GM19035 (cell line): ENCODE measurements around the gene TBC1D22B.

Experiments used
- ATAC-seq: cut with Tn5 transposase; IDR thresholded peaks from one replicate; pipeline ENCODE4 v1.9.1; 2021; ENCODE audit not compliant: unreplicated experiment

The TBC1D22B gene

DNA sequence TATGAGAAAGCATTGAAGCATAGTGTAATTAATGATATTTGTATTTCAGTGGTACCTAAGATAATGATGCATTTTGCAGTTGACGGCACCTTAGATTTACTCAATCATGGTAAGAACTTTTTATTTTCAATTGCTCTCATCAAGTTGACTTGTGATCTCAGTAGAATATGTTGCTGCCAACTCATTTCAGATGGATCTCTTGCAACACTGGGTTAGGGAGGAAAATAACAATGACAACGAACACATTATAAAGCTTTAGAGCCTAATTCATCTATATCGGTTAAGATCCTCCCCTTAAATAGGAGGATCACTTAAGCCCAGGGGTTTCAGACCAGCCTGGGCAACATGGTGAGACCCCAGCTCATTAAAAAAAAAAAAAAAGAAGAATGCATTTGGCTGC lies 18.0 kb upstream of the TBC1D22B start:
- ATAC-seq: no peak

DNA sequence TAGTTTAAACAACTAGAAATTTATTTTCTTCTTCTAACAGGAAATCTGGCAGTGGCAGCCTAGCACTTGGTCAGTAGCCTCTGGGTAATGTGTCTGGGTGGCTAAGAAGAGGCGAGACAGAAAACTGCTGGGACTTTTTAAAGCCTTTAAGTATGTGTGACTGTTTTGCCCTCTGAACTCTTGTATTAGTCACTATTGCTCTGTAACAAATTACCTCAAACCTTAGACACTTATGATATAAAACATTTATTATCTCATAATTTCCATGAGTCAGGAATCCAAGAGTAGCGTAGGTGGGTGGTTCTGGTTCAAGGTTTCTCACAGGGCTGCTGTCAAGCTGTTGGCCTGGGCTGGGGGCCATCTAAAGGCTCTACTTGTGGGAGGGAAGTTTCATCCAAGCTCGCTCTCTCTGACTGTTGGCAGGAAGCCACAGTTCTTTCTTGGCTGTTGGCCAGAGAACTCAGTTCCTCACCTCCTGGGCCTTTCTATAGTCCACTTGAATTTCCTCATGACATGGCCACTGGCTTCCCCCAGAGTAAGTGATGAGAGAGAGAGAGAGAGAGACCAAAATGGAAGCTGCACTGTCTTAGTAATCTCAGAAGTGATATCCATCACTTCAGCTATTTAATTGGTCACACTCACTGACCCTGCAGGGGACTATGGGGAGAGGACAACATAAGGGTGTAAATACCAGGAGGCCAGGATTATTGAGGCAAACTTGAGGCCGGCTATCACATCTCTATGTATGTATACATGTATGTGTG lies 17.4 kb upstream of the TBC1D22B start:
- ATAC-seq: no peak

- ATAC-seq: no peak
Measured at GRCh38 chr6:37241131-37241530, 16.4 kb upstream of the TBC1D22B start.

DNA sequence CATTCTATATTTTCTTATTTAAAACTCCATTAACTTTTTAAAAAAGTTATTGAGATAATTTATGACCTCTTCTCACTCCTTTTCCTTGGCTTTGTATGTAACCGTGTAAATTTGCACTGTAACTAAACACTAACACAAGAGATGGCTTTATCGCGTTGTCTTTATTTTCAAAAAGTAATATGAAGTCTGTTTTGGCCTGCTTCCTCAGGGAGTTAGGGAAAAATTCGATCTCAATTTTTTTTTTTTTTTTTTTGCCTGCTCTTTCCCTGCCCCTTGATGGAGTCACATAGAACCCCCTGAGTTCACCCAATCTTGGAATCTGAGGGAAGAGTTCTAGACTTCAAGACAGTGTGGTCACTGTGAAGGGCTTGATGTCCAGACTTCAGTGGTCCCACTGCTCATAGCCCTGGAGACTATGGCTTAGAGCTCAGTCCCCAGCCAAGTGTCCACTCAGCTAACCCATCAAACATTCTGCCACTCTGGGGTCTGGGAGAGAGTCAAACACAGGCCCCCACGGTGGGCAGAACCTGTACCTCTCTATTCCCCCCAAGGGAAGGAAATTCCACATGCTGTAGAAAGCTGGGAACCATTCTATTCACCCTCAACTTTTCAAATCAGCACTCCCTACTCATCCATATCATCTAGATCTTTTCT lies 15.7 kb upstream of the TBC1D22B start:
- ATAC-seq: no peak

DNA sequence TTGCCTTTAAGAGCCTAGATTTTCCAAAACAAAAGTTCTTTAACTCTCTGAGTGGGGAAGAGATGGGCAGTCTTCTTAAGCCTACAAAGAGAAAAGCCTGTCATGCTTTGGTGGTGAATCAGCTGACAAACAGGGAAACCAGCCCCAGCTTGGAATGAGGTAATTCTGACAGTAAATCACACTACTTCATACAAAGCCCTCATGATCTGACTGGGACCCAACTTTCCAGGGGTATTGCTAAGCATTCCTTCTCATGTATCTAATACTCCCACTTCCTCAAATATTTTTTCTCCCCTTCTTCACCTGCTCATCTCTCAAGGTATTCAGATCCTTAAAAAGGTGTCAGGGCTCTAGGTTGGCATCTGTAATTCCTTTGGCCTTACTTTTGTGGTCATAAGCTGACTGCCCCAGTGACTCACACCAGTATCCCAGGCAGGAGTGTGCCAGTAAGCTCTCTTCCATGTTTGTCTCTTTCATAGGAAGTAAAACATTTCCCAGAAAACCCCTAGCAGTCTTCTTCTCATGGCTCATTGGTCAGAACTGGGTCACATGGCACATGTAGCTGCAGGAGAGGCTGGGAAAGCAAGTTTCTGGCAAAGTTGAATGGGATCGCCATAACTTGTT lies 15.0 kb upstream of the TBC1D22B start:
- ATAC-seq: no peak

DNA sequence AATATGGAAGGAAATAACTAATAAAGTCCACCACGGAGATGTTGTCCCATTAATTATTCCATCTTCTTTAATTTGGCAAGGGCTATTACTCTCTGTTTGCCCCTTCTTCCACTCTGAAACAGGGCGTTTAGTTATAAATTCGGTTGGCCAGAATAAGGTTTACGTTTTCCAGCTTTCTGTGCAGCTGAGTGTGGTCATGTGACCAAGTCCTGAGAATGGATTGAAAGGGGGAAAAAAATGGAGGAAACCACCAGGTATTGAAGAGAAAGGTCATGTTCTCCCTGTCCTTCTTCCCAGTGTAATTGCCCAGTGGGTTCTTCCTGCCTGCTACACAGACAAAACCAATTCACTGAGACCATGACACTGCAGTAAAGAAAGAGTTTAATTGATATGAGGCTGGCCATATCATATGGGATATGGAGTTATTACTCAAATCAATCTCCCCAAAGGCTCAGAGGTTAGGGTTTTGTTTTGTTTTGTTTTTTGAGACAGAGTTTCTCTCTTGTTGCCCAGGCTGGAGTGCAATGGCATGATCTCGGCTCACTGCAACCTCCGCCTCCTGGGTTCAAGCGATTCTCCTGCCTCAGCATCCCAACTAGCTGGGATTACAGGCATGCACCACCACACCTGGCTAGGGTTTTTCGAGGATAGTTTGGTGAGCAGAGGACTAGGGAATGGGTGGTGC lies 14.3 kb upstream of the TBC1D22B start:
- ATAC-seq: no peak

- no peak for ATAC-seq
Measured at GRCh38 chr6:37243816-37244370, 13.7 kb upstream of the TBC1D22B start.

DNA sequence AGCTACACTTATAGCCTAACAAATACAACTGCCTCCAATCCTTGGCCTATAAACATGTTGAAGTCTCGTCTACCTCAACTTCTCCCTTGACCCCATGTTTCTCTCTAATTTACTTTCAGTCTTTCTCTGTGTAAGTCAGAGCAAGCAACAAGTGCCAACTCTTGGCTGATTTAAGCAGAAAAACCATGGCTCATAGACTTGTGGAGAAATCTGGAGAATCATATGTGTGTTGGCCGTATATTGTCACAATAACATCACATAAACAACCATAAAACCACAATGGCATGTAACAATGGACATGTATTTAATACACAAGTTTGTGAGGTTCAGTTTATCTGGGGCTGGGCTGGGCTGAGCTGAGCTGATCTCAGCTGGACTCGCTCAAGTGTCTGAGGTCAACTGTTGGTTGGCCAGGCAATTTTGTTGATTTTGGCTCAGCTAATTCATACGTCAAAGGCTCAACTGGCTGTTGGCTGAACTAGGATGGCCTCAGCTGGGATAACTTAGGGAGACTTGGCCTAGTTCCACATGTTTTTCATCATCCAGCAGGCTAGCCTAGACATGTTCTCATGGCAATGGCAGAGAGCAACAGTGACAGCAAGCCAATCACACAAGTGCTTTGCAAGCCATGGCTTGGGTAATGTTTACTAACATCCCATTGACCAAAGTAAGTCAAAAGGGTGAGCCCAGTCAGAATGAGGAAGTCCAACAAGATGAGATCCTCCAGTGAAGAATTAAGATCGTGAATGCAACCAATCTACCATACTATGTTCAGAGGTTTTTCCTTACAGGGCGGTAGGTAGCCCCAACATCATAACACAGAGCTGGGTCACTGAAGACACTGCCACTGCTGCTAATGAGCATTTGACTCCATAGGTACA lies 12.9 kb upstream of the TBC1D22B start:
- ATAC-seq: no peak

DNA sequence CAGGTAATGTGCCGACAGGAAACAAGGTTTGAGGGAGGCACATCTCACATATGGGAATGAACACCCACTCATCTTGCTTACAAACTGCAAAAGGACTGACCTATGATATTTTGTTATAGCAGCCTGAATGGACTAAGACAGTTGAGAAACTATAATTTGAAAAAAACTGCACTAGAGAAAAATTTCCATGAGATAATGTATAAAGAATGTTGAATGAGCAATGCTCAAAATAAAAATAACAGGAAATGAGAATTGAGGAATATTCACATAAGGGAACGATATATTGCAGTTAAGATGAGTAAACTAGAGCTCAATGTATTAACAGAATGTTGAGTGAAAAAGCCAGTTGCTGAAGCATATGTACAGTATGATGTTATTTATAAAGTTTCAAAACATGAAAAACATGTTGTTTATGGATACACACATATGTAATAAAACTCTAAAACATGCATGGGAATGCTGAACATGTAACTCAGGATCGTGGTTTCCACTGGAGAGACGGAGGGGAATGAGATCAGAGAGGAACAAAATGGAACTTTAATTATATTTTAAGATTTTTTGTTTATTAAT lies 6.3 kb upstream of the TBC1D22B start:
- ATAC-seq: no peak

GRCh38 chr6:37253486-37254007 lies 4.0 kb upstream of the TBC1D22B start:
- no peak for ATAC-seq

GRCh38 chr6:37254881-37255280 lies 2.7 kb upstream of the TBC1D22B start:
- no peak for ATAC-seq

DNA sequence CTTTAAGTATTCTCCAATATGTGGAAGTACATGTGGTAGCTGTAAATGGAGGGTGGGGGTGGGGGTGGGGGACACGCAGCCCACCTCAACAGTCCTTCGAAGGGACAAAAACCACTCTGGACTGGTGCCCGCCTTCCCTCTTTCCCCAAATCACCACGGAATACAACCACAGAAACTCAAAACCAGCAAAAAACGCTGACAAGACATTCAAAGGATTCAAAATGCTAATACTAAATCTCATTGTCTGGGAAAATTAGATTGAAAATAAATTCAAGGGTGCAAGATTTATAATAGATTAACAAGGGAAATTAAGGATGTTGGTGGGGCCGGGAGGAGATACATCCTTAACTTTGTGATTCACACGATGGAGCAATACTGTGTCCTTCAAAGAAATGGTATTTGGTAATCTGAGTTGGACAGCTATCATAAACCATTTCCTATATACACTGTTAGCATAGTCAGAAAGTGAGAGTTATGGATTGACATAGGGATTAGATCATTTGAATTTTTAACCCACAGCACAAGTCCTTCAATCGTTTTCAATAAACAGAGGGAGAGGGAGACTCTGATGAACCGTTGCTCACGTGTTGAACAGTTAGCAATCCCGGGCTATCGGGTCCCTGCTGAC lies 766 bp upstream of the TBC1D22B start:
- no peak for ATAC-seq

DNA sequence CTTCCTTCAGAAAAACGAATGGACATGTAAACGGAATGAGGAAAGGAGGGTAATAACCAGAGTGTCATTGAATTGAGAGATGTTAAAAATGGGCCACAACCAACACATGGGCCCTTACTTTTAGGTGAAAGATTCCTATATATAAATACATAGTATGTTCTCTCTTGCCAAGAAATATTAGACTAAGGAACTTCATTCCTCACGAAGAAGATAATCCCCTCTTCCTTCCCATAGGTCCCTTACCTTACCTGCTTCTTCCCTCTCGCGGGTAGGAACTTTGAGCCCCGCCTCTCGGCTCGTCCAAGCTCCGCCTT lies 295 bp upstream of the TBC1D22B start:
- no peak for ATAC-seq

- no peak for ATAC-seq
Measured at GRCh38 chr6:37258405-37259105, 983 bp downstream of the TBC1D22B start.

DNA sequence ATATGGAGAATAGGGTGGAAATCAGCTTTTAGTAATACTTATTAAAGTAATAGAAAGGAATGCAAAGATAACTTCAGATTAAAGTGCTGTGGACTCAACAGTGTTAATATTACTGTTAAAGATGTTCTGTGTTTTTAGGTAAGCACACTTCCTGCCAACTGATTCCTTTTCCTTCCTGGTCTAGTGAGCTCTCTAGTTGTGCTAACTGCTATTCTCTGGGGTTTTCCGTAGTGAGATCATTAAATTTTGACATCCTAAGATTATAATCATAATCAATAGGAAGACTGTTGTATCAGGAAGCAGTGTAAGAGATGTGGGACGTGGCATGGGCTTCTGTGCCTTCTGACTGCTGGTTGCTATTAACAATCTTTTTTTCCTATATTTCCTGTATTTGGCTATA lies 1.6 kb downstream of the TBC1D22B start:
- no peak for ATAC-seq

GRCh38 chr6:37260040-37260439 lies 2.5 kb downstream of the TBC1D22B start:
- ATAC-seq: no peak

DNA sequence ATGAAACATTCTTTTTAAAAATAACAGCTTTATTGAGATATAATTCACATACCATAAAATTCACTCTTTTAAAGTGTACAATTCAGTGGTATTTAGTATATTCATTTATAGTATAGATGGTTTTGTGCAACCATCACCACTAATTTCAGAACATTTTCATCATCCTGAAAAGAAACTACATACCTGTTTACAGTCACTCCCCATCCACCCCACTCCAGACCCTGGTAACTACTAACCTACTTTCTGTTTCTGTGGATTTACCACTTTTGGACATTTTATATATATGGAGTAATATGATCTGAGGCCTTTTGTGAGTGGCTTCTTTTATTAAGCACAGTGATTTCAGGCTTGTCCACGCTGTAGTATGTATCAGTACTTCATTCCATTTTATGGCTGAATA lies 2.9 kb downstream of the TBC1D22B start:
- no peak for ATAC-seq

GRCh38 chr6:37261198-37261597 lies 3.6 kb downstream of the TBC1D22B start:
- no peak for ATAC-seq

- ATAC-seq: no peak
Measured at GRCh38 chr6:37262446-37263026, 5.0 kb downstream of the TBC1D22B start.
